Smooth muscle cell (in vitro differentiated cells): Measurements from ENCODE around the gene NXT1. TPM values are rescaled to one million over a fixed set of nuclear protein-coding genes. Genes with fewer than 3 reads are reported as not detected.

Experiments used
- DNase-seq: peaks from one replicate; lab custom pipeline; 2025; ENCODE audit not compliant: unreplicated experiment; lab: John Stamatoyannopoulos, UW
- H2AFZ ChIP-seq: fragments of 200-600 bp; sonication (generic); 2 replicates; pipeline ENCODE4 v1.6.0; 2016; ENCODE audit warnings: antibody characterized with exemption, low read depth, mild to moderate bottlenecking
- H3F3A ChIP-seq: fragments of 200-600 bp; sonication (generic); 2 replicates; pipeline ENCODE4 v1.6.0; 2017; ENCODE audit warnings: antibody characterized with exemption, low read depth
- H3K27ac ChIP-seq: fragments of 200-600 bp; sonication (generic); 2 replicates; pipeline ENCODE4 v1.5.1; 2016; ENCODE audit warnings: low read depth, mild to moderate bottlenecking
- H3K27me3 ChIP-seq: fragments of 200-600 bp; sonication (generic); 2 replicates; pipeline ENCODE4 v1.6.1; 2016; ENCODE audit warnings: low read depth, mild to moderate bottlenecking
- H3K36me3 ChIP-seq: fragments of 200-600 bp; sonication (generic); 2 replicates; pipeline ENCODE4 v1.5.1; 2016; ENCODE audit warnings: low read depth
- H3K4me1 ChIP-seq: fragments of 200-600 bp; sonication (generic); 2 replicates; pipeline ENCODE4 v1.5.1; 2016; ENCODE audit warnings: low read depth
- H3K4me2 ChIP-seq: fragments of 200-600 bp; sonication (generic); 2 replicates; pipeline ENCODE4 v1.6.0; 2016; ENCODE audit warnings: mild to moderate bottlenecking
- H3K4me3 ChIP-seq: fragments of 200-600 bp; sonication (generic); 2 replicates; pipeline ENCODE4 v1.5.1; 2016; ENCODE audit warnings: mild to moderate bottlenecking
- H3K79me2 ChIP-seq: fragments of 200-600 bp; sonication (generic); 2 replicates; pipeline ENCODE4 v1.6.0; 2016; ENCODE audit warnings: low read depth, mild to moderate bottlenecking
- H3K9ac ChIP-seq: fragments of 200-600 bp; sonication (generic); 2 replicates; pipeline ENCODE4 v1.6.0; 2016; ENCODE audit warnings: low read depth
- H3K9me3 ChIP-seq: fragments of 200-600 bp; sonication (generic); replicated peaks from 2 replicates; pipeline ENCODE4 v1.5.1; 2016; ENCODE audit warnings: low read depth
- H4K20me1 ChIP-seq: fragments of 200-600 bp; sonication (generic); 2 replicates; pipeline ENCODE4 v1.6.0; 2016; ENCODE audit warnings: low read depth
- WGBS: methylation state at CpG from one replicate; pipeline ENCODE4 v1.1.7; 2016; ENCODE audit warnings: low lambda C conversion rate; 5-methylcytosine and 5-hydroxymethylcytosine counted together
- polyA plus RNA-seq: library from polyadenylated mRNA; unstranded; fragments of >200 nt; fragmentation: Nextera tagmentation; extraction: Ambion mirVana; gene quantifications from 2 replicates; pipeline ENCODE4 v1.2.1, GENCODE V29; 2016
- total RNA-seq: library from RNA; depleted of rRNA; stranded (reverse); fragments of >200 nt; gene quantifications from 2 replicates; pipeline ENCODE4 v1.2.3, GENCODE V29; 2014
- TF ChIP-seq, protein P1 (sequence below): fragments of 200-600 bp; sonication (generic); IDR thresholded peaks from 2 replicates; pipeline ENCODE4 v1.5.1; 2017; ENCODE audit warnings: borderline replicate concordance, mild to moderate bottlenecking, antibody characterized with exemption; ENCODE audit not compliant: insufficient read depth, poor library complexity, severe bottlenecking

The NXT1 gene
- total and polyA plus RNA-seq, 2 experiments from 2014 or later = 45.3 to 49.6 TPM

DNA sequence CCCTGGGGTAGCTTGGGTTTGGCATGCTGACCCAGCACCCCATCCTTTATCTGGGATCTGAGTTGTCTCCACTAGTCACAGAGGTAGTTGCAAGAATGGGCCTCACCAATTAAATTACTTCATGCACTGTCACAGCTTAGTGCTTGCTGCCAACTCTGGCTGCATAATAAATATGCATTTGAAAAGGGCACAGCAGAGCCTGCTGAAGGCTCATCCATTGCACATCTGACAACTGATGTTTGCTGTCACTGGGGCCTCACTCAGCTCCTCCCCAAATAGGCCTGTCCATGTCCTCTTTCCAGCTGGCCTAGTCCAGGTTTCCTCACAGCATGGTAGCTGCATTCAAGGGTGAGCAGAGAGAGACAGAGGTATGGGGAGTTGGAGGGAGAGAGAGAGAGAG lies 13.3 kb upstream of the NXT1 start:
- no peaks in the 10 kb centered on the region for H3K79me2 ChIP-seq
- H3K36me3 ChIP-seq = no peaks in the 10 kb centered on the region
- TF ChIP-seq, protein P1, sequence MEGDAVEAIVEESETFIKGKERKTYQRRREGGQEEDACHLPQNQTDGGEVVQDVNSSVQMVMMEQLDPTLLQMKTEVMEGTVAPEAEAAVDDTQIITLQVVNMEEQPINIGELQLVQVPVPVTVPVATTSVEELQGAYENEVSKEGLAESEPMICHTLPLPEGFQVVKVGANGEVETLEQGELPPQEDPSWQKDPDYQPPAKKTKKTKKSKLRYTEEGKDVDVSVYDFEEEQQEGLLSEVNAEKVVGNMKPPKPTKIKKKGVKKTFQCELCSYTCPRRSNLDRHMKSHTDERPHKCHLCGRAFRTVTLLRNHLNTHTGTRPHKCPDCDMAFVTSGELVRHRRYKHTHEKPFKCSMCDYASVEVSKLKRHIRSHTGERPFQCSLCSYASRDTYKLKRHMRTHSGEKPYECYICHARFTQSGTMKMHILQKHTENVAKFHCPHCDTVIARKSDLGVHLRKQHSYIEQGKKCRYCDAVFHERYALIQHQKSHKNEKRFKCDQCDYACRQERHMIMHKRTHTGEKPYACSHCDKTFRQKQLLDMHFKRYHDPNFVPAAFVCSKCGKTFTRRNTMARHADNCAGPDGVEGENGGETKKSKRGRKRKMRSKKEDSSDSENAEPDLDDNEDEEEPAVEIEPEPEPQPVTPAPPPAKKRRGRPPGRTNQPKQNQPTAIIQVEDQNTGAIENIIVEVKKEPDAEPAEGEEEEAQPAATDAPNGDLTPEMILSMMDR = no peak
- H3K4me2 ChIP-seq = no peak overlapping the region
- H3K9ac ChIP-seq = no peak overlapping the region
- no peaks in the 10 kb centered on the region for H3F3A ChIP-seq
- DNase-seq = no peak
- H4K20me1 ChIP-seq = no peaks in the 10 kb centered on the region
- no peak overlapping the region for H2AFZ ChIP-seq
- H3K9me3 ChIP-seq = no peaks in the 10 kb centered on the region
- H3K27ac ChIP-seq = no peak overlapping the region
- no peaks in the 10 kb centered on the region for H3K4me1 ChIP-seq
- H3K4me3 ChIP-seq = no peak overlapping the region
- no peaks in the 10 kb centered on the region for H3K27me3 ChIP-seq

DNA sequence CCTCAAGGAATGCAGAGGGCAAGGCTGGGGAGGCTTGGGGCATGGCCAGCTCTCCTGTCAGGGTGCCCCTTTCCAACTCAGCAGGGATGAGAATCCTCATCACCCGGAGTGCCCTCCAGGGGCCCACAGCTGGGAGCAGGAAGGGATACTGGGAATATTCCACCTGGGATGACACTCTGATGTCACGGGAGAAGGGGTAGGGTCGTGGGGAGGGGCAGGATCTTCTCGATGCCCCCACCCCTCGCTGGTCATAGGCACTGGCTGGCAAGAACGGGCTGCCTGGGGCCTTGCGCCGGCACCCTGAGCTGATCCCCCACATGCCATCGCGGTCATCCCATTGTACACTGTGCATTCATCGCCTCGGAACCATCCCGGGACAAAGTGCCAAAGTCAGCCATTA lies 10.6 kb upstream of the NXT1 start:
- Histone ChIP-seq H3K36me3 (no peaks in the 10 kb centered on the region), H2AFZ (no peak overlapping the region), H3F3A (no peaks in the 10 kb centered on the region), H3K4me2 (no peak overlapping the region), H3K4me1 (no peaks in the 10 kb centered on the region), H3K79me2 (no peaks in the 10 kb centered on the region), H4K20me1 (no peaks in the 10 kb centered on the region), H3K27me3 (no peaks in the 10 kb centered on the region), H3K9ac (no peak overlapping the region), H3K9me3 (no peaks in the 10 kb centered on the region), H3K27ac (no peak overlapping the region), H3K4me3 (no peak overlapping the region)
- DNase-seq = no peak
- WGBS = 83% methylated on average over 13 of the region's 13 CpGs
- TF ChIP-seq, protein P1 = no peak

DNA sequence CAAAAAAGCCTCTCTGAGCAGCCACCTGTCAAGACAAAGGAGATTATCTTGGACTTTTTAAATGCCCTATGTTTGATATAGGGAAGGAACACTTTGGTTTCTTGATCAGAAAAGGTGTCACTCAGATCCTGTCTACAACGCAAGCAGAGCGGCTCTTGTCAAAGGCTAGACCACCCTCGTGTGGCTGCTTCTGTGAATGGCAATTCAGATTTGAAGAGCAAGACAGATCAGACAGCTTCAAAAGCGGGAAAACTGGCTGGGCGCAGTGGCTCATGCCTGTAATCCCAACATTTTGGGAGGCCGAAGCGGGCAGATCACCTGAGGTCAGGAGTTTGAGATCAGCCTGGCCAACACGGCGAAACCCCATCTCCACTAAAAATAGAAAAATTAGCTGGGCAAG lies 10.1 kb upstream of the NXT1 start:
- WGBS = 47% methylated on average over 9 of the region's 9 CpGs
- Histone ChIP-seq H3K4me2 (no peak overlapping the region), H3K9me3 (no peaks in the 10 kb centered on the region), H3K9ac (no peak overlapping the region), H3K27me3 (no peaks in the 10 kb centered on the region), H3K36me3 (no peaks in the 10 kb centered on the region), H3K79me2 (no peaks in the 10 kb centered on the region), H3F3A (no peaks in the 10 kb centered on the region), H2AFZ (no peak overlapping the region), H3K4me3 (no peak overlapping the region), H3K4me1 (no peaks in the 10 kb centered on the region), H3K27ac (no peak overlapping the region), H4K20me1 (no peaks in the 10 kb centered on the region)
- DNase-seq = no peak
- TF ChIP-seq, protein P1 = peak; percentile 81

DNA sequence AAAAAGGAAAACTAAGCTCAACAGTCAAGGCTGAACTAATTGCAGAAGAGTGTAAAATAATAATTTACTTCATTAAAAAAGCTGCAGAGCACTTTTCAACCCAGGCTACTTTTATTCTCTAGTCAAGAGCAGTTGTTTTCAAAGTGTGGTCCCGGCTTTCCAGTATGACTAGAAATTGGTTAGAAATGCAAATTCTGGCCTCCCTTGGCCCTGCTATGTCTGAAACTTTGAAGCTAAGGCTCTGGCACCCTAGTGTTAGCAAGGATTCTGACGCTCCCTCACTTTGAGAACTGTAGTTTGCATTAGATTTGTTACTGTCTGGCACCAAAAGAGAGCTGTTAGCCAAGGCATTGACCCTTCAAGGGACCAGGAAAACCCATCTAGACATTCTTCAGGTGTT lies 9.5 kb upstream of the NXT1 start:
- H4K20me1 ChIP-seq = no peaks in the 10 kb centered on the region
- no peak overlapping the region for H3K4me2 ChIP-seq
- H3K4me1 ChIP-seq = no peaks in the 10 kb centered on the region
- no peak overlapping the region for H3K9ac ChIP-seq
- H3K79me2 ChIP-seq = no peaks in the 10 kb centered on the region
- no peaks in the 10 kb centered on the region for H3K27me3 ChIP-seq
- WGBS = 77% methylated on average over 2 of the region's 2 CpGs
- no peaks in the 10 kb centered on the region for H3F3A ChIP-seq
- TF ChIP-seq, protein P1 = no peak
- no peak overlapping the region for H3K4me3 ChIP-seq
- no peaks in the 10 kb centered on the region for H3K36me3 ChIP-seq
- H2AFZ ChIP-seq = no peak overlapping the region
- H3K27ac ChIP-seq = no peak overlapping the region
- no peaks in the 10 kb centered on the region for H3K9me3 ChIP-seq
- no peak for DNase-seq
